ENCODE measurements around the gene SLC35E1. TPM values are rescaled to one million over a fixed set of nuclear protein-coding genes. Genes with fewer than 3 reads are reported as not detected.

SLC35E1 gene
- total and polyA plus RNA-seq, 2 of the 4 experiments (the other 2 are of a cell fraction): 22.6 to 38.0 TPM

GRCh38 chr19:16519230-16519687 lies 53.0 kb downstream of the SLC35E1 start (continued):
- TF ChIP-seq RCOR1 (IDR thresholded peaks at IDR 0.05; ENCODE audit: insufficient replicate concordance, low read length) (no peak), POLR2A (IDR thresholded peaks at IDR 0.05; ENCODE audit: low read depth, low read length) (no peak), BHLHE40 (IDR thresholded peaks at IDR 0.05; ENCODE audit: low read depth, low read length) (no peak), RFX5 (IDR thresholded peaks at IDR 0.05; ENCODE audit: low read depth, low read length) (no peak), MAFK (IDR thresholded peaks at IDR 0.05; ENCODE audit: low read depth, low read length) (no peak)

GRCh38 chr19:16518483-16519229 lies 53.6 kb downstream of the SLC35E1 start:
- H3K56ac ChIP-seq (ENCODE audit: extremely low read depth, insufficient read depth, low read length): no peak overlapping the region
- intact Hi-C loops (cut with micrococcal nuclease) (no loop called here), dilution Hi-C loops (cut with HindIII; ENCODE audit: low sequenced_read_pairs, unreplicated experiment) (no loop called here), in situ Hi-C loops (cut with MboI; ENCODE audit: low sequenced_read_pairs) (no loop called here)
- H3K9me1 ChIP-seq (ENCODE audit: insufficient read depth, low read length): no peaks in the 10 kb centered on the region
- no peak overlapping the region for H2AK5ac ChIP-seq (ENCODE audit: low read depth, low read length)
- DNase-seq (no peak), ATAC-seq (ENCODE audit: low read depth) (no peak)
- H3K4me1 ChIP-seq (ENCODE audit: control insufficient read depth, insufficient read depth, low read length): no peaks in the 10 kb centered on the region
- ChIA-PET CTCF (no interaction called here), POLR2A (ENCODE audit: unreplicated experiment) (no interaction called here)
- H3K27ac ChIP-seq (ENCODE audit: insufficient read depth, low read length): no peak overlapping the region
- no peak overlapping the region for H3K23ac ChIP-seq (ENCODE audit: low read depth, low read length)
- H3K9ac ChIP-seq (ENCODE audit: low read depth, low read length): no peak overlapping the region
- peaks cover 68% of the 10 kb centered on the region for H3K36me3 ChIP-seq (ENCODE audit: control insufficient read depth, insufficient read depth, low read length)
- no peak overlapping the region for H4K5ac ChIP-seq (ENCODE audit: low read depth, low read length)
- no peaks in the 10 kb centered on the region for H3K9me3 ChIP-seq (ENCODE audit: control insufficient read depth, insufficient read depth, low read length)
- H3K27me3 ChIP-seq (ENCODE audit: control insufficient read depth, insufficient read depth, low read length): no peaks in the 10 kb centered on the region
- no peak overlapping the region for H2BK15ac ChIP-seq (ENCODE audit: low read depth, low read length)
- no peak overlapping the region for H3K4ac ChIP-seq (ENCODE audit: low read depth, low read length)
- no peak overlapping the region for H2AK9ac ChIP-seq (replicated peaks; ENCODE audit: low read depth, low read length, poor library complexity)
- H4K8ac ChIP-seq (ENCODE audit: low read depth in 2 of 2, low read length in 2 of 2): no peak overlapping the region
- WGBS, 2 experiments (ENCODE audit: extremely low coverage in 2 of 2, insufficient read length in 1 of 2): 91% methylated on average over 21 of the region's 33 CpGs; no CpG with 5 or more reads in 1 of the 2 experiments
- H4K20me1 ChIP-seq (ENCODE audit: insufficient read depth, low read length): peaks cover 6% of the 10 kb centered on the region; the same call in 1 of the 2 replicates
- no peak overlapping the region for H2BK20ac ChIP-seq (ENCODE audit: low read depth, low read length)
- no peak overlapping the region for H2BK120ac ChIP-seq (ENCODE audit: low read depth, low read length)
- H4K91ac ChIP-seq (ENCODE audit: insufficient read depth, low read depth, low read length): no peak overlapping the region
- H2AFZ ChIP-seq (replicated peaks; ENCODE audit: low read length, poor library complexity): no peak overlapping the region
- no peak overlapping the region for H3K4me2 ChIP-seq (ENCODE audit: low read depth, low read length)
- H3K4me3 ChIP-seq (ENCODE audit: insufficient read depth, low read depth, low read length): no peak overlapping the region
- TF ChIP-seq CTCF (conservative IDR thresholded peaks at IDR 0.05; ENCODE audit: low read depth, low read length) (0 out of 2 replicates have a peak, but pooled peaks have one; percentile 7), USF2 (IDR thresholded peaks at IDR 0.05; ENCODE audit: low read depth, low read length) (no peak)
- no peak overlapping the region for H3K14ac ChIP-seq (replicated peaks; ENCODE audit: low read depth, low read length)
- H2BK5ac ChIP-seq (ENCODE audit: low read depth, low read length, poor library complexity, severe bottlenecking): no peak overlapping the region
- no TSS peak for BruUV-seq (replicated peaks)
- peaks cover 3 to 13% of the 10 kb centered on the region in 2 experiments; a peak in 3 of 4 replicates for H3K79me1 ChIP-seq (ENCODE audit: low read depth in 1 of 2, low read length in 2 of 2)
- H3K18ac ChIP-seq (ENCODE audit: low read depth, low read length): no peak overlapping the region

All from IMR-90 (cell line).